Spleen (tissue), 7 donors: ENCODE data around the gene KIAA1614.

Experiments used
- POLR2A ChIP-seq, 3 donors: fragments of 450-650 bp; IDR thresholded peaks; one replicate each; pipeline ENCODE4 v1.5.1; 2017; ENCODE audit warnings: antibody characterized with exemption in 3 of 3, mild to moderate bottlenecking in 1 of 3
- TF ChIP-seq, protein P1 (sequence below), 11 experiments: fragments of 200-600 bp in 7 of 11; fragments of 450-650 bp in 4 of 11; sonication (generic) in 4 of 11; IDR thresholded peaks in 8 of 11; conservative IDR thresholded peaks in 3 of 11; 1 replicate in 7 of 11; 2 replicates in 4 of 11; pipeline versions ENCODE4 v1.4.0 to v1.8.0; 2016 to 2021; ENCODE audit warnings: antibody characterized with exemption in 11 of 11, inconsistent platforms in 4 of 11, mild to moderate bottlenecking in 1 of 11
- donor health status: DM: no; HTN: no; CAD: no; lungs with moderate emphysema.
- donor health status: DM: no; HTN: no; CAD: no.
- donor health status: DM: no; HTN: no; CAD: no.

DNA sequence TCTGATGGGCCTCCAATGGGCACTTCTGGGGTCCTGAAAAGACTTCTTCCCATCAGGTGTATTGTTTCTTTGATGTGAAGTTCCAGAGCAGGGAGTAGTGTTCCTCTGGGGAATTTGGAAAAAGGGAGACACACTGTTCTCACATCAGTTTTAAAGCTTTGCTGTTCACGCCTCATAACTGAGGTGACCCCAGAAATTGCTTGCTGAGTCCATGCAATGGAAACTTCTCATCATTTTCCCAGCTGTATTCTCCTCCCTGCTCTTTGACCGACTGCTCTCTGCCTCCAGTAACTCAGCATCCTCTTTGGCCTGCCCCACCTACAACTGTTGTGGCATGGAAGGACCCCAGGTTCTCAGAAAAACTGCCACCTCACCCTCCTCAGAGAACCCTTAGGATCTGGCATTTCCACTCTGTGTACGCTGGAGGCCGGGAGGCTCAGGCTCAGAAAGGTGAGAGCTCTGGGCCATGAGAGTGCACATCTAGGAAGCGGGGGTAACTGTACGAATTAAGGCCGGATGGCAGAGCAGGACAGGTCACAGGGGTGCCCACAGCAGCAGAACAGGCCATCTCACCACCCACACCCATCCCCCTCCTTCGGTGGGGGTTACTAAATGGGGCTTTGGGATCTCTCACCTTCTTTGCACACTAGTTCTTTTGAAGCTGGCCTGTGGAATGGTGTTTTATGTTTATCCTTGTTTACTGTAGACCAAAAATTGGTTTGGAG is 58.7 kb downstream of the KIAA1614 start:
- TF ChIP-seq, protein P1, sequence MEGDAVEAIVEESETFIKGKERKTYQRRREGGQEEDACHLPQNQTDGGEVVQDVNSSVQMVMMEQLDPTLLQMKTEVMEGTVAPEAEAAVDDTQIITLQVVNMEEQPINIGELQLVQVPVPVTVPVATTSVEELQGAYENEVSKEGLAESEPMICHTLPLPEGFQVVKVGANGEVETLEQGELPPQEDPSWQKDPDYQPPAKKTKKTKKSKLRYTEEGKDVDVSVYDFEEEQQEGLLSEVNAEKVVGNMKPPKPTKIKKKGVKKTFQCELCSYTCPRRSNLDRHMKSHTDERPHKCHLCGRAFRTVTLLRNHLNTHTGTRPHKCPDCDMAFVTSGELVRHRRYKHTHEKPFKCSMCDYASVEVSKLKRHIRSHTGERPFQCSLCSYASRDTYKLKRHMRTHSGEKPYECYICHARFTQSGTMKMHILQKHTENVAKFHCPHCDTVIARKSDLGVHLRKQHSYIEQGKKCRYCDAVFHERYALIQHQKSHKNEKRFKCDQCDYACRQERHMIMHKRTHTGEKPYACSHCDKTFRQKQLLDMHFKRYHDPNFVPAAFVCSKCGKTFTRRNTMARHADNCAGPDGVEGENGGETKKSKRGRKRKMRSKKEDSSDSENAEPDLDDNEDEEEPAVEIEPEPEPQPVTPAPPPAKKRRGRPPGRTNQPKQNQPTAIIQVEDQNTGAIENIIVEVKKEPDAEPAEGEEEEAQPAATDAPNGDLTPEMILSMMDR (IDR thresholded peaks at IDR 0.05 in 8 of 11, conservative IDR thresholded peaks at IDR 0.05 in 3 of 11): no peak
- no peak for TF ChIP-seq POLR2A (IDR thresholded peaks at IDR 0.05)
